ENCODE measurements around the gene ERF.

ERF gene

DNA sequence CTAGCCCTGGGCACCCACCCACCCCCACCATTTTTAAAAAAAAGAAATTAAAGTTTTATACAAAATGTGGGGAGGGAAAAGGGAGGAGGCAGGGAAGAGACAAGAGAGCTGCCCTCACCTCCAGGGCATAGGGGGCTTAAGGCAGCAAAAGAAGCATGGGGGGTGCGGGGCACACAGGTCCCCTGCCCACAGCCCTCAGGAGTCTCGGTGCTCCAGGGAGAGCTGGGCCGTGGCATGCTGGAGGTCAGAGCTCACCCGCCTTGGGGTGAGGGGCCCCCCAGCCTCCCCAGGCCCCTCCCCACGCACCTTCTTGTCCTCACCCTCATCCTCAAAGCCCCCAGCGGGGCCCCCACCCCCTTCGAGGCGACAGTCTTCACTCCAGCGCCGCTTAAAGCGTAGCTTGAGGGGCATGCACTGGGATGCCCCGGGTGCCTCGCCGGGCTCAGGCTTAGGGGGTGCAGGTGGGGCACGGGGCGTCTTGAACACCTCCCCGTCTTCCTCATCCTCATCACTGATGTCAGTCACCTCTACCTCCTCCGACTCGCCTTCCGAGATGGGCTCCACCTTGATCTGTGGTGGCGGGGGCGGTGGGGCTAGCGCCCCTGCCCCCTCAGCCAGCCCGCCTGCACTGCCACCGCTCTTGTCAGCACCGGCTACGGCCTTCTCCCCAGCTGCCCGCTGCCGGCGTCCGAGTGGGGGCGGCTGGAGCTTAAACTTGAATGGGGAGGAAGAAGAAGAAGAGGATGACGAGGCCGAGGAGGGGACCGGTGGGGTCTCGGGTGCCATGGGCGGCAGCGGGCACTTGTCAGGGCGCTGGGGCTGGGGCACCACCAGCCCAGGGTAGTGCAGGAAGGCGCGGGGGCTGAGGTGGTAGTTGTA lies 6.4 kb downstream of the ERF start:
- Histone ChIP-seq H3K27ac (replicated peaks; ENCODE audit: low read length) (no peak overlapping the region), H3K36me3 (replicated peaks in 1 of 2; ENCODE audit: control insufficient read depth in 2 of 2, insufficient read depth in 2 of 2, low read length in 2 of 2) (peaks cover 23 to 42% of the 10 kb centered on the region in 2 donors)
- WGBS, 2 donors (ENCODE audit: extremely low coverage in 2 of 2, insufficient read length in 2 of 2, insufficient replicate concordance in 1 of 2): no CpG with 5 or more reads among the region's 41 CpGs

DNA sequence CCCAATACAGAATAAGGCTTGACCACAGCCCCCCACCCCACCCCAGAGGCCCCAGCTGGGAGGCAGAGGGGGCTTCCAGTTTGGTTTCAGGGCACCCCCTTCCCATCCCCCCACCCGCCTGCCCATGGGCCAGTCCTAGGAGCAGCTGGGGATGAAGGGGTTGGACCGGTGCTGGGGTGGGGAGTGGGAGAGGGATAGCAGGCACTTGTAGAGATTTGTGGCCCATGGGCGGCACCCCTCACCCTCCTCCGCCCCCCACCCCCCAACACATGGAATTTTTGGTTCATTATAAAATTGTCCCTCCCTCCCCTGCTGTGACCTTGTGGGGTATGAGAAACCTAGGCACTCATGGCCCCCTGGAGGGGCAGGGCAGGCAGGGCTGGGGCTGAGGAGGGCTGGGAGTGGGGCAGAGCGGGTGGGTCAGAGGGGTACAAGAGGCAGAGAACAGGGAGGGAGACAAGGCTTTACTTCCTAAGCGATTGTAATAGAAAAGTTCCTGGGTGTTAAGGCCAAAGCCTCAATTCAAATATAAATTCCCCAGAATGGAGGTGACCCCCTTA lies 7.2 kb downstream of the ERF start:
- Histone ChIP-seq H3K27me3 (ENCODE audit: control insufficient read depth in 3 of 3, insufficient read depth in 3 of 3, low read depth in 1 of 3, low read length in 3 of 3) (no peaks in the 10 kb centered on the region), H3K18ac (ENCODE audit: low read length) (no peak overlapping the region), H2BK120ac (ENCODE audit: low read depth, low read length) (no peak overlapping the region), H3K4me3 (ENCODE audit: low read length in 2 of 2) (no peak overlapping the region), H2BK12ac (ENCODE audit: low read length) (no peak overlapping the region), H2AFZ (ENCODE audit: low read length) (no peak overlapping the region), H3K4me2 (ENCODE audit: insufficient read depth, low read length, poor library complexity, severe bottlenecking) (no peak overlapping the region), H2BK15ac (ENCODE audit: low read length) (no peak overlapping the region), H3K4me1 (ENCODE audit: control insufficient read depth in 2 of 2, insufficient read depth in 1 of 2, low read depth in 1 of 2, low read length in 2 of 2) (peaks cover 12 to 17% of the 10 kb centered on the region in 2 donors), H3K79me1 (ENCODE audit: low read depth, low read length) (peaks cover 32% of the 10 kb centered on the region), H4K91ac (ENCODE audit: low read depth, low read length, poor library complexity) (no peak overlapping the region), H3K23ac (ENCODE audit: low read depth, low read length, poor library complexity) (no peak overlapping the region), H3K36me3 (replicated peaks in 1 of 2; ENCODE audit: control insufficient read depth in 2 of 2, insufficient read depth in 2 of 2, low read length in 2 of 2) (peaks cover 23 to 42% of the 10 kb centered on the region in 2 donors), H3K9me3 (replicated peaks in 1 of 2; ENCODE audit: control insufficient read depth in 2 of 2, insufficient read depth in 1 of 2, low read depth in 1 of 2, low read length in 2 of 2) (no peaks in the 10 kb centered on the region), H3K27ac (replicated peaks; ENCODE audit: low read length) (no peak overlapping the region), H2BK5ac (ENCODE audit: low read length) (peak overlapping the region; percentile 66), H3K14ac (ENCODE audit: low read length) (no peak overlapping the region), H3K9ac (ENCODE audit: low read depth, low read length, poor library complexity) (no peak overlapping the region), H4K8ac (ENCODE audit: low read depth, low read length) (no peak overlapping the region), H3K4ac (ENCODE audit: low read length) (no peak overlapping the region), H2AK5ac (ENCODE audit: low read depth, low read length) (no peak overlapping the region)
- no peak for DNase-seq (ENCODE audit: low spot score)
- no CpG with 5 or more reads among the region's 6 CpGs for WGBS, 2 donors (ENCODE audit: extremely low coverage in 2 of 2, insufficient read length in 2 of 2, insufficient replicate concordance in 1 of 2)

More for the DNA sequence above, 6.4 kb downstream of the ERF start:
- no peak overlapping the region for H2BK5ac ChIP-seq (ENCODE audit: low read length)
- H2AK5ac ChIP-seq (ENCODE audit: low read depth, low read length): no peak overlapping the region
- no peaks in the 10 kb centered on the region for H3K27me3 ChIP-seq (ENCODE audit: control insufficient read depth in 3 of 3, insufficient read depth in 3 of 3, low read depth in 1 of 3, low read length in 3 of 3)
- H3K4me2 ChIP-seq (ENCODE audit: insufficient read depth, low read length, poor library complexity, severe bottlenecking): no peak overlapping the region
- peak overlapping the region; percentile 81 for H2BK120ac ChIP-seq (ENCODE audit: low read depth, low read length)
- no peak overlapping the region for H4K91ac ChIP-seq (ENCODE audit: low read depth, low read length, poor library complexity)
- H3K4me1 ChIP-seq (ENCODE audit: control insufficient read depth in 2 of 2, insufficient read depth in 1 of 2, low read depth in 1 of 2, low read length in 2 of 2): peaks cover 18 to 19% of the 10 kb centered on the region in 2 donors
- H3K79me1 ChIP-seq (ENCODE audit: low read depth, low read length): peaks cover 38% of the 10 kb centered on the region
- H4K8ac ChIP-seq (ENCODE audit: low read depth, low read length): no peak overlapping the region
- no peak overlapping the region for H2BK15ac ChIP-seq (ENCODE audit: low read length)
- no peak overlapping the region for H3K4ac ChIP-seq (ENCODE audit: low read length)
- no peak overlapping the region for H3K18ac ChIP-seq (ENCODE audit: low read length)
- DNase-seq (ENCODE audit: low spot score): no peak
- no peaks in the 10 kb centered on the region for H3K9me3 ChIP-seq (replicated peaks in 1 of 2; ENCODE audit: control insufficient read depth in 2 of 2, insufficient read depth in 1 of 2, low read depth in 1 of 2, low read length in 2 of 2)
- H3K9ac ChIP-seq (ENCODE audit: low read depth, low read length, poor library complexity): no peak overlapping the region
- no peak overlapping the region for H3K4me3 ChIP-seq (ENCODE audit: low read length in 2 of 2)
- peak overlapping the region; percentile 95 for H3K23ac ChIP-seq (ENCODE audit: low read depth, low read length, poor library complexity)
- no peak overlapping the region for H2AFZ ChIP-seq (ENCODE audit: low read length)
- peak overlapping the region; percentile 22 for H2BK12ac ChIP-seq (ENCODE audit: low read length)
- H3K14ac ChIP-seq (ENCODE audit: low read length): no peak overlapping the region

DNA sequence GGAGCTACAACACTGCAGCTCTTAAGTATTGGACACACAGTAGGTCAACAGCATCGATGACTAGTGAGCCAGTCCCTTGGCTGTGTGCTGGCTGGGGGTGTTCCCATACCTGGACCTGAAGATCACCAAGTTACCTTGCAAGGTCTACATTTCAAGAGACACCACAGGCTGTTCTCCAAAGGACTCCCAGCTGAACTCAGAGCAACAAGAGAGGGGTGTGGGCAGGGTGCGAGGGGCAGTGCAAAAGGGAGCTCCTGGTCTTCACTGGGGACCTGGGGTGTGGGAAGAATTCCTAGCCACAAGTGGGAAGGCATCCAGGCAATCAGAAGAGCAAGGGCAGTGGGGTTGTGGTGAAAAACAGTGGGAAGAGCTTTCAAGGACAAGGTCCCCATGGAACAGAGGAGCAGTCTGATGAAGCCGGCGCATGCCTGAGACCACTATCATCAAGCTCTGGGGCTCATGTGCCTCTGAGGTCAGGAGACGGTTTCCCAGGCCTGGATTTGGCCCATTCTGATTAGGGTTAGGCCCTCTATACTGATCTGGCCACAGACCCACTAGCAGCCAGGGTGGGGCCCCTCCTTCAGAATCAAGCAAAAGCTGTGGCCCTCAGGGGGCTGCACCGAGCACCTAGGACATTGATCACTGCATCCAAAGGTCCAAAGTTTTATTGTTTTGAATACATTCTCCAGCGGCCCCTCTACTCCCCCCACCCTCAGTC lies 7.8 kb downstream of the ERF start:
- WGBS, 2 donors (ENCODE audit: extremely low coverage in 2 of 2, insufficient read length in 2 of 2, insufficient replicate concordance in 1 of 2): no CpG with 5 or more reads among the region's 7 CpGs

More for the DNA sequence above, 7.8 kb downstream of the ERF start:
- Histone ChIP-seq H2BK120ac (ENCODE audit: low read depth, low read length) (no peak overlapping the region), H2BK12ac (ENCODE audit: low read length) (no peak overlapping the region), H3K14ac (ENCODE audit: low read length) (no peak overlapping the region), H3K23ac (ENCODE audit: low read depth, low read length, poor library complexity) (no peak overlapping the region), H3K27ac (replicated peaks; ENCODE audit: low read length) (no peak overlapping the region), H3K4me1 (ENCODE audit: control insufficient read depth in 2 of 2, insufficient read depth in 1 of 2, low read depth in 1 of 2, low read length in 2 of 2) (peaks cover 7 to 13% of the 10 kb centered on the region in 2 donors), H3K4me2 (ENCODE audit: insufficient read depth, low read length, poor library complexity, severe bottlenecking) (no peak overlapping the region), H3K79me1 (ENCODE audit: low read depth, low read length) (peaks cover 29% of the 10 kb centered on the region), H3K4me3 (ENCODE audit: low read length in 2 of 2) (no peak overlapping the region), H3K9ac (ENCODE audit: low read depth, low read length, poor library complexity) (no peak overlapping the region), H3K4ac (ENCODE audit: low read length) (no peak overlapping the region), H2AFZ (ENCODE audit: low read length) (no peak overlapping the region), H4K91ac (ENCODE audit: low read depth, low read length, poor library complexity) (no peak overlapping the region), H4K8ac (ENCODE audit: low read depth, low read length) (no peak overlapping the region), H3K27me3 (ENCODE audit: control insufficient read depth in 3 of 3, insufficient read depth in 3 of 3, low read depth in 1 of 3, low read length in 3 of 3) (no peaks in the 10 kb centered on the region), H2BK5ac (ENCODE audit: low read length) (peak overlapping the region; percentile 66), H3K18ac (ENCODE audit: low read length) (no peak overlapping the region), H3K36me3 (replicated peaks in 1 of 2; ENCODE audit: control insufficient read depth in 2 of 2, insufficient read depth in 2 of 2, low read length in 2 of 2) (peaks cover 23 to 42% of the 10 kb centered on the region in 2 donors), H2BK15ac (ENCODE audit: low read length) (no peak overlapping the region), H3K9me3 (replicated peaks in 1 of 2; ENCODE audit: control insufficient read depth in 2 of 2, insufficient read depth in 1 of 2, low read depth in 1 of 2, low read length in 2 of 2) (no peaks in the 10 kb centered on the region), H2AK5ac (ENCODE audit: low read depth, low read length) (no peak overlapping the region)
- no peak for DNase-seq (ENCODE audit: low spot score)

Data from neuronal stem cell (in vitro differentiated cells).